Activated T-helper 1 cell treated with Interleukin-2 at 50 U/mL for 16 hours (primary cell): Measurements from ENCODE around the gene VWCE.

Experiments
- DNase-seq: peaks from one replicate; pipeline ENCODE4 v3.0.0-alpha.2; 2020; ENCODE audit warnings: low read depth

Gene VWCE

GRCh38 chr11:61327669-61328071 is 32.6 kb upstream of the VWCE start:
- DNase-seq, result no peak

DNA sequence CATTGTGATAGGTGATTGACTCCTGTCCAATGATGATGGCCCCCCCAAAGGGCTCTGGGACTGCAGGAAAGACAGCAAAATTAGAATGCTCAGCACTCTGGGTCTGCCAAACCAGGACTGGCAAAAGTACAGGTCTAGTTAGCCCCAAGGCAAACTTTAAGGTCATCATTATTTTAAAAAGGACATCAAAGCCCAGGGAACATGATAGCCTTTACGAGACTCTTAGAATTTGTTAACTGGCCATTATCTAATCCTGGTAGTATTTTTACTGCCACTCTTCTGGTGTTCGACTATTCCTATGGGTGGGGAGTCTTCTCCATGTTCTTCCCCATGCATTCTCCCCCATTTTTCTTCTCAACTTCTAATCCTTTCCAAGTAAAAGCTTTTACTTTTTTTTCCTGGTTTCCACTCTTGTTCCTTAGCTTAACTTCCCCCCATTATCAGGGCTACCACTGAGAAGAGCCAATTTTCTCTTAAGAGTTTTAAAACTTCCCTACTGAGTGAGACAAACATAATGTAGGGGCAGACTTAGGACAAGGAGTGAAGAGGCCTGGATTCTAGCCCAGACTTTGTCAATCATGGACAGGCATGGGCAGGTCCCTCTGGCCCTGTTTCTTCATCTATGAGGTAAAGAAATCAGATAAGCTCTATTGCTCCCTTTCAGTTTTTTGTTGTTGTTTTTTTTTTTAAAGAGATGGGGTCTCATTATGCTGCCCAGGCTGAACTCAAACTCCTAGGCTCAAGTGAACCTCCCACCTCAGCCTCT is 30.7 kb upstream of the VWCE start:
- DNase-seq, result no peak

GRCh38 chr11:61315260-61315659 is 20.1 kb upstream of the VWCE start:
- no peak for DNase-seq

DNA sequence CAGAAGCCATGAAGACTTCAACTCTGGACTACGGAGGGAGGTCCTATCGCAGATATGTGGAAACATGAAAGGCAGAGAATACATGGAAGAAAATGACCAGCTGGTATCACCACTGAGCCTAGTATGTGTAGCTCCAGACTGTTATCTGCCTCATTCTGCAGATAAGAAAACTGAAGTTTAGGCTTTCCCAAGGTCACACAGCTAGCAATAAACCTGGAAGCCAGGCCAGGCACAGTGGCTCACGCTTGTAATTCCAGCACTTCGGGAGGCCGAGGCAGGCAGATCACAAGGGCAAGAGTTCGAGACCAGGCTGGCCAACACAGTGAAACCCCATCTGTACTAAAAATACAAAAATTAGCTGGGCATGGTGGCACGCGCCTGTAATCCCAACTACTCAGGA is 15.6 kb upstream of the VWCE start:
- no peak for DNase-seq

DNA sequence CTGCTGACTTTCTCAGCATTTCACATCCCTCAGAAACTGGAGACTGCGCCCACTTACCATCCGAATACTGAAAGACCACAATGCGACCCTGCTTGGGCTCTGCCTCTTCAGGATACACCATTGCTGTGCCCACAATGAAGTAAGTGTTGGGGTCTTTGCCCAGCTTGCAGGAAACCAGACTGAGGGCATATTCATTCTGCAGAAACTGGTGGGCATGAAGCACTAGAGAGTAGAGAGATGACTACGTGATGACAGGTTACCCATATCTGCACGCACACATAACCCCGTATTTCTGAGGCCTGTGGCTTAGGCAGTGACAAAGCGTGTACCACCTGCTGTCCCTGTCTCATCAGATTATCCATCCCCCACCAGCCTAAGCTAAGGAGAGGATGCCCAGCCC is 14.6 kb upstream of the VWCE start:
- no peak for DNase-seq

- DNase-seq, result no peak
Measured at GRCh38 chr11:61309141-61309540, 14.0 kb upstream of the VWCE start.

- DNase-seq, result no peak
Measured at GRCh38 chr11:61307354-61307753, 12.2 kb upstream of the VWCE start.

DNA sequence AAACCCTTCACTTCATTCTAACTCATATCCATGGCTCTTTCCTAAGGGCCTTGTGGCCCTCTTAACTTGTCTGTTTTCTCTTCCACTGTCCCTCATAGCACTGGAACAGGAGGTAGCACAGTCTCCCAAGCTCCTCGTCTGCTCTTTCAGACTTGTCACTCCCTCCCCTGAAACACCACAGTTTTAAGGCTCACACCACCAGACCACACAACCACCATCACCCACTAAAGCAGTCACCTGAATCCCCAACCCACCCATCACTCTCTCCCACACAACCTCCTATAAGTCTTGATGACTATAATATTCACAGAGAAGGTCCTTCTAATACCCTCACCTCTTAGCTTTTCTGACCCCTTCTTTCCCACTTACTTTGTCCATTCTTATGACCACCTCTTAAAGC is 11.1 kb upstream of the VWCE start:
- DNase-seq, result no peak

DNA sequence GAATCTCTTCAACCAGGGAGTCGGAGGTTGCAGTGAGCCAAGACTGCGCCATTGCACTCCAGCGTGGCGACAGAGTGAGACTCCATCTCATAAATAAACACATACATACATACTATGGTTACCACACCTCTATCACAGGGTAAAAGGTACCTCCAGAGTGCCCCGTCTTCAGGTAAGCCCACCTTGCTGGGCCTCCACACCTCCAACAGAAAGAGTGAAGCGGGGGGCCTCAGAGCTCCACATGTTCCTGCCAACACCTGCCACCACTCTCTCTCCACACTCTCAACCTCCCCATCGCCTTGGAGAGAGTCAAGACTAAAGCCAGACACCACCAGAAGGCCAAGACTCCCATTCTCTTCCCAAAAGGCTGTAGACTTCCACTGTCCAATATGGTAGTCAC is 10.3 kb upstream of the VWCE start:
- DNase-seq, result no peak

DNA sequence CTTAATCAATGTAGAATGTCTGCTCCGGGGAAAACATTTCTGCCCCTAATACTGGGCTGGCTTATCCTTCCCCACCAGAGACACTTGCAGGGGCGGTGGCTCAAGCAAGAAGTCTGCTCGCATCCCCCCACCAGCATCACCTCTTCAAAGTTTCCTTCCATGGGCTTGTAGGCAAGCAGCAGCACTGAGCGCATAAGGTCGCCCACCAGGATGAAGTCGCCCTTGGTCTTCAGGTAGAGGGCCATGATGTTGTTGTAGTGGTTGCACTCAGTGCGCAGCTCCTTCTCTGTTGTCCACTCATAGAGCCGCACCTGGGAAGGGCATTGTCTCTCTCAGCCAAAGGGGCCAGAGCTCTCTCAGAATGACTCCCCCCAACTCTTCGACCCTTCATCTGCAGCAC is 8.6 kb upstream of the VWCE start:
- DNase-seq, result no peak

DNA sequence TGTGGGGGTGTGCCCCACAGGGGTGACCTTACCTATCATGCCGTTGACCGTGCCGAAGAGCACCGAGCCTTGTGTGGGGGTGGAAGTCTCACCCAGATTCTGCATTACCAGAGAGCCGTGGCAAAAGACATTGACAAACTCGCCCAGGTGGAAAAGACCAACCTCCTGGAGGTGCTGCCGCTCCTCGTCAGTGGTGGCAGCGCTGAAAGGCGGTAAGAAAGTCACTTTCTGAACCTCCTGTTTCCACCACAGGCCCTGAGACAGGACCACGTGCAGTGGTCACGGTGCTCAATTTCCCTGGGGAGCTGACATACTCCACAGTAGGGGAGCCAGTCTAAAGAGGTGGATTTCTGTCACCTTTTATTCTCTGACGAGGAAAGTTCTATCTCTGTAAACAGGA is 7.4 kb upstream of the VWCE start:
- no peak for DNase-seq

- DNase-seq, result no peak
Measured at GRCh38 chr11:61298663-61299244, 3.6 kb upstream of the VWCE start.

DNA sequence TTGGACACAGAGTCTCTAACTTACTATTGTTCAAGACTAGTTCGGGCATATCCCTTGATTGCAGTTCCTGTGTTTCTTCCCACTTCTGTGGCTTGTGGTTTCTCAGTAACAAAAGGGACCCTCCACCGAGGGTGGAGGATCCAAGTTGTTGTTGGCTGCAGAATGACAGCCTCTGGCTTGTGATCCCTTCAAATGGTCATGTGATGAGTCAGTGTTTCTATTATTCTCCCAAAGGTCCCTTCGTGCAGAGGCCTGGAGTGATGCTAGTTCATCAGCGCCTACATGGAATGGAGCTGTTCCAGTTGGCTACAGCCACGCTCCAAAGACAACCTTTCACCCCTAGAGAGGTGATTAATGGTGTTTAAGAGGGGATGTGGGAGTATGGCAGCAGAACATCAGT is 2.6 kb upstream of the VWCE start:
- DNase-seq, result no peak

DNA sequence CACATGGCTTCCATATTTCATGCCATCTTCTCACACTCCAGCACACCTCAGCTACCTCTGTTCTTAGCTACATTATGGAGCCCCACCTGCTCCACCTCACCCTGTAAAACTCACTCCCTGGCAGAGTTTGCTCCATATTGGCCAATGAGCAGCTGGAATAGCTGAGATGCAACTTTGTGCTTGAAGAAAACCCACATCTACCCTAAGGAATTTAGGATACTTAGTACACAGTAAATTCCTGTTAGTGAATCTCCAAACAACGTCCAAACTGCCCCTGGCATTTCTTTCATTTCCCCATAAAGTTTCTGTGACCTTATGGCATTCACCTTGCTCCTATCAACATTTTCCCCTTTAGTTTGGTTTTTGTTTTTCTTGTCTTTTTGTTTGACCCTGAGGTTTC is 2.2 kb upstream of the VWCE start:
- no peak for DNase-seq

DNA sequence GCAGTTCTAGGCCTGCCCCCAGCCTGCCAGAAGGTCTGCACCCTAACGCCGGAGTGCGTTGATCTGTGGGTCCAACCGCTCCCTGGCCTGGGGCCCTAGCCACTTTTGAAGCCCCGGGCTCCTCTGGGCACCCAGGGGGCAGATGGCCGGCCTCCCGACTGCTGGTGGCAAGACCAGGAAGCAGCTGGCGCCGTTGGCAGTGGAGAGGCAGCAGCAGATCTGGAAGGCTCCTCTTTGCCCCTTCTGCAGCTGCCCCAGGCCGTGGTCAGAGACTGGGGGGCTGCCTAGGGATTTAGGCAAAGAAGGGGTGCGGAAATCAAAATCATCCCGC is 445 bp upstream of the VWCE start:
- no peak for DNase-seq

DNA sequence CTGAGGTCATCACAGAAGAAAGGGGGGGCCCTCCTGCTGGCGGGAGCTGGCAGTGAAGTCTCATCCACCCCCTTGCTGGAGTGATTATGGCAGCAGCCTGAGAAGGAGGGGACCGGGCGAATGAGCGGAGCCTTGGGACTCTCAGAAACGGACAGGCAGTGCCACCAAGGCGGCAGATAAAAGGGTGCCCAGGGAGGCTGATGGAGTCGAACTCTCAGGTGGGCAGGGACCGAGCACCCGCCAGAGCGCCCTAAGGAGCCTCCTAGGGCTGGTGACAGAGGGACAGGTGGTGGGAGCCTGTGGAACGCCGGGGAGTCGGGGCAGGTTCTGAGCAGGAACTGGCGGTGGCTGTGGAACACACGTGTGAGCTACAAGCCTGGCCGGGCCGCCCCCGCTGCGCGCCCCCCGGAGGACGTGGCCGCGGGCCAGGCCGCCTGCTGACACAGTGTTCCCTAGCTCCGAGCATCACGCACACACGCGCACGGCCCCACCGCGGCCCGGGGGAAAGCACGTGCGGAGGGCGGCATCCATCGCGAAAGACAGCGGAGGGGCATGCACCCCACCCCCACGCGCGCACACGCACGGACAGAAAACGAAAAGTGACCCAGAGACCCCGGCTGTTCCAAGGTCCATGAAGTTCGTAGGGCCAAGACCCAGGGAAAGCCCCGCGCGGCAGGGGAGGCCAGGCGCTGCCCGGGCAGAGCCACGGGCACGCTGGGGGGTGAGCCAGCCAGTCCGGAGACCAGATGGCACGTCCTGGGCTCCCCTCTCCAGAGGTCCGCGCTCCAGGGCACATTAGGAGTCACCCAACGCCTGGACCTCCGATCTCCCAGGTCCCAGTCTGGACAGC is 1.0 kb downstream of the VWCE start:
- no peak for DNase-seq

DNA sequence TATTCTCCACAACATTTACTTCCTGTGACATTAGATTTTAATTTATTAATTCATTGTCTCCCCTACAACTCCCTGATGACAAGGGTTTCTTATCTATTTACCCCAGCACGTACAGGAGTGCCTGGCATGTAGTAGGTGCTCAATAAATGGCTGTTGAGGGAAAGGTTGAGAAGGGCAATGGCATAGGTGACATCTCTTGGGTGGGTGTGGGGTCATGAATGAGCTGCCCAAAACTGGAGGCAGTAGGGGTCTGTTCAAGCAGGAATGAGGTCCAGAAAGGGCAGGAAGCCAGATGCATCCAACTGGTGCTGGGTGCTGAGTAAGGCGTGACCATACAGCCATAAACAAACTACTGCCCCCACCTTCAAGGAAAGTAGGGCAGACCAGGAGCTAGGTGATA is 2.8 kb downstream of the VWCE start:
- no peak for DNase-seq

DNA sequence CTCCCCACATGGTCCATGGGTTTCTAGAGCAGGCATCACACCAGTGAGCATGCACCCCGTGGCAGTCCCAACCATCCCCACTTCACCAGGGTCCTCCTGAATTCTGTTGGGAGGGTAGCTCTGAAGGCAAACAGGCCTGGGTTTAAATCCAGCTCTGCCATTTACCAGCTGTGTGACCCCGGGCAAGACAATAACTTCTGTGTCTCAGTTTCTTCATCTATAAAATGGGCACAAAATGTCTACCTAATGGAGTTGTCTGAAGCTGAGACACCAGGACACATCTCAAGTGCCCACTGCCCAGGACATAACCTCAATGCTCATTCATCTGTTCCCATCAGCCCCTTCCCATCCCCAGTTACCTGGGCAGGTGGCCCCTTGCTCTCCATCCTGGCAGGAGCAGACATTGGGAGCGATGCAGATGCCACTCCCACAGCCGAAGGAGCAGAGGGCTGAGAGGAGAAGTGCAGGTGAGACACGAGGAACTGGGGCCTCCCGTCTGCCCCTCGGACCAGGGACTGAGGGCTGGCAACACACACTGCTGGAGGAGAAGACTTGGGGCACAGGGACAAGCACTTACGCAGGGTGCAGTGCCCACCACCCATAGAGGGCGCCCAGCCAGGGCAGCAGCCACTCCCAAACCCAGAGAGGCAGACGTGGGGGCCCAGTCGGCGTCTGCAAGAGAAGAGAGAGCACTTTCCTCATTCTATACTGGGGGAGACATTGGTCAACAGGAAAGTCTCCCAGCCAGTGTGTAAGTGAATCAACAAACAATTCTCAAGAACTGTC is 4.0 kb downstream of the VWCE start:
- DNase-seq, result no peak

- no peak for DNase-seq
Measured at GRCh38 chr11:61287338-61287977, 7.7 kb downstream of the VWCE start.

- DNase-seq, result no peak
Measured at GRCh38 chr11:61283613-61284012, 11.5 kb downstream of the VWCE start.

DNA sequence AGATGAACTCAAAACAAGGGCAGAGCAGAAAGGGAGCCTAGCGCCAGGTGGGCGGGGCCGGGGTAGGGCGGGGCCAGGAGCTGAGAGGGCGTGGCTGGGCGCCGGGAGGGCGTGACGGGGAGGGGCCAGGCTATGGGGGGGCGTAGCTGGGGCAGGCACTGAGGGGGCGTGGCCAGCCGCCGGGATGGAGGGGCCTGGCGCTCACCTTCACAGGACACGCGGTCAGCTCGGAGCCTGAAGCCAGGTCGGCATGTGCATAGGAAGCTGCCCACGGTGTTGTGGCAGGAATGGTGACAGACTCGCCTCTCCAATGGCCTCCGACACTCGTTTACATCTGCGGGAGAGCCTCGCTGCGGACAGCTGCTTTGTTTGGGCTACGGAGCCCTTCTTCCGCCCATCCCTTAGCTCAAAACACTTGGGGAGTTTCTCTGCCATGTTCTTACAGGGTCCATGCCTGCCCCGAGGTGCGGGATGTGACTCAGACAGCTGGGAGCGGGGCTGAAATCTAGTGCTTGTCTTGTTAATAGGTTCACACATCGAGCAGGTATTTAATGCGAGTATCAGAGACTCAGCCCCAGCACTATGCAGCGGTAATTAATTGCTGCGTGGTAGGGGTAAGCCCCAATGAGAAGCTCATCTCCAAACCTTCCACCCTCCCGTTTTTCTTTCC is 13.4 kb downstream of the VWCE start:
- DNase-seq, result no peak
